K562 (cell line): ENCODE data around the gene CCDC169. TPM values are rescaled to one million over a fixed set of nuclear protein-coding genes. Genes with fewer than 3 reads are reported as not detected.
A peak's percentile ranks its signal among the peaks of the same experiment; 100 is the strongest.

Experiments used
- BHLHE40 ChIP-seq: IDR thresholded peaks from 2 replicates; pipeline ENCODE4 v1.6.1; 2011; ENCODE audit warnings: low read length, improper control_type of control experiment
- HDAC2 ChIP-seq: fragments of 450-650 bp; IDR thresholded peaks from 2 replicates; pipeline ENCODE4 v1.6.1; 2016; ENCODE audit warnings: mild to moderate bottlenecking
- KLF13 ChIP-seq: fragments of 450-650 bp; IDR thresholded peaks from 2 replicates; pipeline ENCODE4 v1.6.1; 2016; ENCODE audit warnings: missing genetic modification characterization, low read depth, mild to moderate bottlenecking, missing compliant biosample characterization, moderate library complexity, borderline replicate concordance
- KLF16 ChIP-seq: IDR thresholded peaks from 2 replicates; pipeline ENCODE4 v1.6.1; 2016; ENCODE audit warnings: antibody characterized with exemption
- MTA3 ChIP-seq: fragments of 450-650 bp; formaldehyde crosslinking; IDR thresholded peaks from 2 replicates; pipeline ENCODE4 v1.6.1; 2017; ENCODE audit warnings: mild to moderate bottlenecking, borderline replicate concordance
- REST ChIP-seq, 2 experiments: fragments of 450-650 bp; formaldehyde crosslinking in 1 of 2; IDR thresholded peaks; 2 replicates each; pipeline versions ENCODE4 v1.4.0 to v1.6.1; 2014 to 2020; ENCODE audit warnings: mild to moderate bottlenecking in 2 of 2, borderline replicate concordance in 1 of 2, low read depth in 1 of 2
- SMC3 ChIP-seq: conservative IDR thresholded peaks from 2 replicates; pipeline ENCODE4 v1.6.1; 2011; ENCODE audit warnings: low read depth, low read length, improper control_type of control experiment; ENCODE audit not compliant: insufficient read depth
- TFE3 ChIP-seq: fragments of 450-650 bp; formaldehyde crosslinking; IDR thresholded peaks from 2 replicates; pipeline ENCODE4 v1.4.0; 2020; ENCODE audit warnings: mild to moderate bottlenecking, mixed read lengths
- ZNF263 ChIP-seq: sonication (generic); formaldehyde crosslinking; IDR thresholded peaks from 2 replicates; pipeline ENCODE4 v1.8.0; 2022; ENCODE audit warnings: mild to moderate bottlenecking, missing genetic modification reagents, borderline replicate concordance
- ZNF584 ChIP-seq: fragments of 200-800 bp; sonication (Bioruptor generic); IDR thresholded peaks from 2 replicates; pipeline ENCODE4 v1.6.1; 2016; ENCODE audit warnings: low read depth, mild to moderate bottlenecking, missing genetic modification characterization, missing compliant biosample characterization
- polyA plus RNA-seq, 8 experiments: library from polyadenylated mRNA; depleted of rRNA in 4 of 8; stranded (reverse) in 5 of 8; unstranded in 3 of 8; fragments of >200 nt; fragmentation: Nextera tagmentation in 2 of 8; fragmentation: Illumina TruSeq in 1 of 8; extraction: Ambion mirVana in 2 of 8; extraction: Trizol in 1 of 8; gene quantifications; 2 replicates each; pipeline versions ENCODE4 v1.2.1 to v1.2.3, GENCODE V29; 2011 to 2014; ENCODE audit warnings: inconsistent platforms in 1 of 8, missing spikeins in 1 of 8
- total RNA-seq, 7 experiments: library from RNA; depleted of rRNA in 6 of 7; stranded (reverse); fragments of >200 nt in 6 of 7; fragmentation: Illumina TruSeq in 2 of 7; extraction: Trizol in 2 of 7; gene quantifications; 2 replicates each; pipeline versions ENCODE4 v1.2.1 to v1.2.3, GENCODE V29; 2011 to 2021; ENCODE audit warnings: low replicate concordance in 1 of 7
- TF ChIP-seq, protein P1 (sequence below): fragments of 450-650 bp; formaldehyde crosslinking; IDR thresholded peaks from 2 replicates; pipeline ENCODE4 v1.4.0; 2020; ENCODE audit warnings: mild to moderate bottlenecking, moderate library complexity
- TF ChIP-seq, protein P2 (sequence below): fragments of 200-800 bp; sonication (Bioruptor generic); IDR thresholded peaks from 2 replicates; pipeline ENCODE4 v1.6.1; 2017; ENCODE audit warnings: missing genetic modification characterization, missing compliant biosample characterization

Gene CCDC169
- total and polyA plus RNA-seq, 9 of the 15 experiments (the other 6 are each of a cell fraction or from before 2014, with no cell fraction given) = 6.8 to 22.0 (median 12.4) TPM

- peak; percentile 9; the same call in 1 of the 2 replicates for TF ChIP-seq REST (IDR thresholded peaks at IDR 0.05; ENCODE audit: borderline replicate concordance)
- no peak for TF ChIP-seq REST (CRISPR knock-in tag; IDR thresholded peaks at IDR 0.05; ENCODE audit: low read depth)
- TF ChIP-seq, protein P1, sequence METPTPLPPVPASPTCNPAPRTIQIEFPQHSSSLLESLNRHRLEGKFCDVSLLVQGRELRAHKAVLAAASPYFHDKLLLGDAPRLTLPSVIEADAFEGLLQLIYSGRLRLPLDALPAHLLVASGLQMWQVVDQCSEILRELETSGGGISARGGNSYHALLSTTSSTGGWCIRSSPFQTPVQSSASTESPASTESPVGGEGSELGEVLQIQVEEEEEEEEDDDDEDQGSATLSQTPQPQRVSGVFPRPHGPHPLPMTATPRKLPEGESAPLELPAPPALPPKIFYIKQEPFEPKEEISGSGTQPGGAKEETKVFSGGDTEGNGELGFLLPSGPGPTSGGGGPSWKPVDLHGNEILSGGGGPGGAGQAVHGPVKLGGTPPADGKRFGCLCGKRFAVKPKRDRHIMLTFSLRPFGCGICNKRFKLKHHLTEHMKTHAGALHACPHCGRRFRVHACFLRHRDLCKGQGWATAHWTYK (CRISPR knock-in tag) = no peak
- TF ChIP-seq ZNF263 = peak; percentile 48; the same call in 1 of the 2 replicates
- TF ChIP-seq BHLHE40 = peak; percentile 86
- TF ChIP-seq, protein P2, sequence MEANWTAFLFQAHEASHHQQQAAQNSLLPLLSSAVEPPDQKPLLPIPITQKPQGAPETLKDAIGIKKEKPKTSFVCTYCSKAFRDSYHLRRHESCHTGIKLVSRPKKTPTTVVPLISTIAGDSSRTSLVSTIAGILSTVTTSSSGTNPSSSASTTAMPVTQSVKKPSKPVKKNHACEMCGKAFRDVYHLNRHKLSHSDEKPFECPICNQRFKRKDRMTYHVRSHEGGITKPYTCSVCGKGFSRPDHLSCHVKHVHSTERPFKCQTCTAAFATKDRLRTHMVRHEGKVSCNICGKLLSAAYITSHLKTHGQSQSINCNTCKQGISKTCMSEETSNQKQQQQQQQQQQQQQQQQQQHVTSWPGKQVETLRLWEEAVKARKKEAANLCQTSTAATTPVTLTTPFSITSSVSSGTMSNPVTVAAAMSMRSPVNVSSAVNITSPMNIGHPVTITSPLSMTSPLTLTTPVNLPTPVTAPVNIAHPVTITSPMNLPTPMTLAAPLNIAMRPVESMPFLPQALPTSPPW (CRISPR knock-in tag) = peak; percentile 64
- 0 out of 2 replicates have a peak, but pooled peaks have one; percentile 31 for TF ChIP-seq KLF16
- 0 out of 2 replicates have a peak, but pooled peaks have one; percentile 34 for TF ChIP-seq HDAC2
- TF ChIP-seq ZNF584 (CRISPR knock-in tag) = 0 out of 2 replicates have a peak, but pooled peaks have one; percentile 28
- 0 out of 2 replicates have a peak, but pooled peaks have one; percentile 16 for TF ChIP-seq KLF13
- TF ChIP-seq MTA3 = peak; percentile 76; the same call in 1 of the 2 replicates
- peak; percentile 64 for TF ChIP-seq SMC3
- peak; percentile 95 for TF ChIP-seq TFE3
Observed at GRCh38 chr13:36346222-36347083, 48.8 kb upstream of the CCDC169 start, which contains the start of gene SPART (continued).
